T-helper 1 cell (primary cell): ENCODE data around the gene CNTN6.
"Not testable (repeated sequence)": the region's sequence is repeated elsewhere in the genome, so short reads cannot be mapped to it uniquely, and the experiment has no call there.

Experiments
- DNase-seq, 5 donors: peaks; one replicate each; pipeline ENCODE4 v3.0.0-alpha.2; 2012 to 2020

Gene CNTN6

GRCh38 chr3:1288805-1289494 lies 196.1 kb downstream of the CNTN6 start:
- DNase-seq: no peak

- no peak for DNase-seq
Measured at GRCh38 chr3:1292571-1293071, 199.8 kb downstream of the CNTN6 start.

- no peak for DNase-seq
Measured at GRCh38 chr3:1294586-1294985, 201.8 kb downstream of the CNTN6 start.

GRCh38 chr3:1318296-1319005 lies 225.6 kb downstream of the CNTN6 start:
- DNase-seq: no peak

GRCh38 chr3:1326546-1326945 lies 233.7 kb downstream of the CNTN6 start:
- no peak for DNase-seq

- no peak for DNase-seq
Measured at GRCh38 chr3:1330107-1330506, 237.3 kb downstream of the CNTN6 start.

GRCh38 chr3:1346386-1346785 lies 253.6 kb downstream of the CNTN6 start:
- DNase-seq: no peak

GRCh38 chr3:1348547-1348946 lies 255.7 kb downstream of the CNTN6 start:
- DNase-seq: no peak

GRCh38 chr3:1350885-1351284 lies 258.1 kb downstream of the CNTN6 start:
- DNase-seq: no peak

- no peak for DNase-seq
Measured at GRCh38 chr3:1355691-1356090, 262.9 kb downstream of the CNTN6 start.

- no peak for DNase-seq
Measured at GRCh38 chr3:1356101-1356500, 263.3 kb downstream of the CNTN6 start.

GRCh38 chr3:1365528-1365927 lies 272.7 kb downstream of the CNTN6 start:
- no peak for DNase-seq

- no peak for DNase-seq
Measured at GRCh38 chr3:1374471-1374870, 281.6 kb downstream of the CNTN6 start.

- no peak for DNase-seq
Measured at GRCh38 chr3:1375145-1375544, 282.3 kb downstream of the CNTN6 start.

- no peak for DNase-seq
Measured at GRCh38 chr3:1380926-1381646, 288.3 kb downstream of the CNTN6 start.

GRCh38 chr3:1381647-1382036 lies 288.8 kb downstream of the CNTN6 start:
- no peak for DNase-seq

GRCh38 chr3:1387396-1387905 lies 294.6 kb downstream of the CNTN6 start:
- DNase-seq: not testable (repeated sequence)

GRCh38 chr3:1394188-1394587 lies 301.4 kb downstream of the CNTN6 start:
- DNase-seq: no peak

GRCh38 chr3:1400571-1400970 lies 307.7 kb downstream of the CNTN6 start:
- DNase-seq: no peak

- no peak for DNase-seq
Measured at GRCh38 chr3:1404270-1404962, 311.6 kb downstream of the CNTN6 start.

GRCh38 chr3:1406250-1406649 lies 313.4 kb downstream of the CNTN6 start:
- DNase-seq: no peak

- no peak for DNase-seq
Measured at GRCh38 chr3:1421577-1421976, 328.8 kb downstream of the CNTN6 start.

GRCh38 chr3:1423566-1424089 lies 330.8 kb downstream of the CNTN6 start:
- no peak for DNase-seq
